ENCODE data around the gene PSG2.

- TF ChIP-seq, protein P1, sequence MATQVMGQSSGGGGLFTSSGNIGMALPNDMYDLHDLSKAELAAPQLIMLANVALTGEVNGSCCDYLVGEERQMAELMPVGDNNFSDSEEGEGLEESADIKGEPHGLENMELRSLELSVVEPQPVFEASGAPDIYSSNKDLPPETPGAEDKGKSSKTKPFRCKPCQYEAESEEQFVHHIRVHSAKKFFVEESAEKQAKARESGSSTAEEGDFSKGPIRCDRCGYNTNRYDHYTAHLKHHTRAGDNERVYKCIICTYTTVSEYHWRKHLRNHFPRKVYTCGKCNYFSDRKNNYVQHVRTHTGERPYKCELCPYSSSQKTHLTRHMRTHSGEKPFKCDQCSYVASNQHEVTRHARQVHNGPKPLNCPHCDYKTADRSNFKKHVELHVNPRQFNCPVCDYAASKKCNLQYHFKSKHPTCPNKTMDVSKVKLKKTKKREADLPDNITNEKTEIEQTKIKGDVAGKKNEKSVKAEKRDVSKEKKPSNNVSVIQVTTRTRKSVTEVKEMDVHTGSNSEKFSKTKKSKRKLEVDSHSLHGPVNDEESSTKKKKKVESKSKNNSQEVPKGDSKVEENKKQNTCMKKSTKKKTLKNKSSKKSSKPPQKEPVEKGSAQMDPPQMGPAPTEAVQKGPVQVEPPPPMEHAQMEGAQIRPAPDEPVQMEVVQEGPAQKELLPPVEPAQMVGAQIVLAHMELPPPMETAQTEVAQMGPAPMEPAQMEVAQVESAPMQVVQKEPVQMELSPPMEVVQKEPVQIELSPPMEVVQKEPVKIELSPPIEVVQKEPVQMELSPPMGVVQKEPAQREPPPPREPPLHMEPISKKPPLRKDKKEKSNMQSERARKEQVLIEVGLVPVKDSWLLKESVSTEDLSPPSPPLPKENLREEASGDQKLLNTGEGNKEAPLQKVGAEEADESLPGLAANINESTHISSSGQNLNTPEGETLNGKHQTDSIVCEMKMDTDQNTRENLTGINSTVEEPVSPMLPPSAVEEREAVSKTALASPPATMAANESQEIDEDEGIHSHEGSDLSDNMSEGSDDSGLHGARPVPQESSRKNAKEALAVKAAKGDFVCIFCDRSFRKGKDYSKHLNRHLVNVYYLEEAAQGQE (IDR thresholded peaks at IDR 0.05; ENCODE audit: insufficient read depth in 1 of 2, low read depth in 2 of 2, low read length in 2 of 2), result no peak
- TF ChIP-seq POLR2AphosphoS5 (IDR thresholded peaks at IDR 0.05; ENCODE audit: low read depth, low read length), result no peak
- TF ChIP-seq SIN3A (IDR thresholded peaks at IDR 0.05; ENCODE audit: borderline replicate concordance, insufficient read depth, low read length), result no peak
- no peak for TF ChIP-seq TAF1 (IDR thresholded peaks at IDR 0.05; ENCODE audit: borderline replicate concordance, insufficient read depth, low read length)
Observed at GRCh38 chr19:43028866-43029265, 53.6 kb downstream of the PSG2 start.

All from PFSK-1 (cell line).